ENCODE results near the gene PRPH.

- TF ChIP-seq CREB5 (CRISPR knock-in tag; IDR thresholded peaks at IDR 0.05; ENCODE audit: low read depth), result no peak
- TF ChIP-seq TCF4 (CRISPR knock-in tag; IDR thresholded peaks at IDR 0.05; ENCODE audit: borderline replicate concordance), result no peak
- no peak for TF ChIP-seq OSR1 (CRISPR knock-in tag; IDR thresholded peaks at IDR 0.05)
- TF ChIP-seq GLIS3 (CRISPR knock-in tag; IDR thresholded peaks at IDR 0.05), result no peak
- TF ChIP-seq, protein P1, sequence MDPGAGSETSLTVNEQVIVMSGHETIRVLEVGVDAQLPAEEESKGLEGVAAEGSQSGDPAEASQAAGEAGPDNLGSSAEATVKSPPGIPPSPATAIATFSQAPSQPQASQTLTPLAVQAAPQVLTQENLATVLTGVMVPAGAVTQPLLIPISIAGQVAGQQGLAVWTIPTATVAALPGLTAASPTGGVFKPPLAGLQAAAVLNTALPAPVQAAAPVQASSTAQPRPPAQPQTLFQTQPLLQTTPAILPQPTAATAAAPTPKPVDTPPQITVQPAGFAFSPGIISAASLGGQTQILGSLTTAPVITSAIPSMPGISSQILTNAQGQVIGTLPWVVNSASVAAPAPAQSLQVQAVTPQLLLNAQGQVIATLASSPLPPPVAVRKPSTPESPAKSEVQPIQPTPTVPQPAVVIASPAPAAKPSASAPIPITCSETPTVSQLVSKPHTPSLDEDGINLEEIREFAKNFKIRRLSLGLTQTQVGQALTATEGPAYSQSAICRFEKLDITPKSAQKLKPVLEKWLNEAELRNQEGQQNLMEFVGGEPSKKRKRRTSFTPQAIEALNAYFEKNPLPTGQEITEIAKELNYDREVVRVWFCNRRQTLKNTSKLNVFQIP (CRISPR knock-in tag; IDR thresholded peaks at IDR 0.05; ENCODE audit: borderline replicate concordance, low read depth), result no peak
- TF ChIP-seq, protein P2, sequence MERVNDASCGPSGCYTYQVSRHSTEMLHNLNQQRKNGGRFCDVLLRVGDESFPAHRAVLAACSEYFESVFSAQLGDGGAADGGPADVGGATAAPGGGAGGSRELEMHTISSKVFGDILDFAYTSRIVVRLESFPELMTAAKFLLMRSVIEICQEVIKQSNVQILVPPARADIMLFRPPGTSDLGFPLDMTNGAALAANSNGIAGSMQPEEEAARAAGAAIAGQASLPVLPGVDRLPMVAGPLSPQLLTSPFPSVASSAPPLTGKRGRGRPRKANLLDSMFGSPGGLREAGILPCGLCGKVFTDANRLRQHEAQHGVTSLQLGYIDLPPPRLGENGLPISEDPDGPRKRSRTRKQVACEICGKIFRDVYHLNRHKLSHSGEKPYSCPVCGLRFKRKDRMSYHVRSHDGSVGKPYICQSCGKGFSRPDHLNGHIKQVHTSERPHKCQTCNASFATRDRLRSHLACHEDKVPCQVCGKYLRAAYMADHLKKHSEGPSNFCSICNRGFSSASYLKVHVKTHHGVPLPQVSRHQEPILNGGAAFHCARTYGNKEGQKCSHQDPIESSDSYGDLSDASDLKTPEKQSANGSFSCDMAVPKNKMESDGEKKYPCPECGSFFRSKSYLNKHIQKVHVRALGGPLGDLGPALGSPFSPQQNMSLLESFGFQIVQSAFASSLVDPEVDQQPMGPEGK (CRISPR knock-in tag; IDR thresholded peaks at IDR 0.05; ENCODE audit: borderline replicate concordance), result no peak
These were observed 33.2 kb upstream of the PRPH start for GRCh38 chr12:49261721-49262120.
